Activated naive CD8-positive, alpha-beta T cell treated with anti-CD3 and anti-CD28 coated beads, Interleukin-2, amount 10 ng/mL, durations not matched to agents 7 days and 5 days (primary cell): ENCODE results near the gene ADAMTSL5. TPM values are rescaled to one million over a fixed set of nuclear protein-coding genes. Genes with fewer than 3 reads are reported as not detected.

ENCODE experiments used
- ATAC-seq: fragments of 150-1000 bp; cut with Tn5 transposase; one replicate; pipeline ENCODE4 v1.10.0; 2021; ENCODE audit warnings: low read depth, moderate library complexity
- POLR2A ChIA-PET: fragments of 350-600 bp; sonication (Branson Sonifier 250); formaldehyde crosslinking; loops from one replicate; lab custom pipeline; 2021; ENCODE audit warnings: antibody characterized with exemption; lab: Charles Lee
- DNase-seq: peaks from one replicate; pipeline ENCODE4 v3.0.0; 2021
- H3K27ac Mint-ChIP-seq: one replicate; pipeline ENCODE4 v1.8.0; 2022; ENCODE audit warnings: mild to moderate bottlenecking, mixed read lengths
- H3K27me3 Mint-ChIP-seq: one replicate; pipeline ENCODE4 v1.8.0; 2022; ENCODE audit warnings: mild to moderate bottlenecking, moderate library complexity, mixed read lengths
- H3K36me3 Mint-ChIP-seq: one replicate; pipeline ENCODE4 v1.8.0; 2021; ENCODE audit warnings: mild to moderate bottlenecking, mixed read lengths
- H3K4me1 Mint-ChIP-seq: one replicate; pipeline ENCODE4 v1.8.0; 2021; ENCODE audit warnings: mixed read lengths
- H3K4me3 Mint-ChIP-seq: one replicate; pipeline ENCODE4 v1.8.0; 2022; ENCODE audit warnings: mild to moderate bottlenecking, moderate library complexity, mixed read lengths
- H3K9me3 Mint-ChIP-seq: one replicate; pipeline ENCODE4 v1.8.0; 2021; ENCODE audit warnings: mixed read lengths
- total RNA-seq, 2 experiments: library from RNA; stranded (reverse); gene quantifications; one replicate each; pipeline ENCODE4 v1.2.3, GENCODE V29; 2021

ADAMTSL5 gene
- total RNA-seq, 2 experiments from 2014 or later, result 1.8 to 2.1 TPM

GRCh38 chr19:1465191-1466016, 47.4 kb downstream of the ADAMTSL5 start:
- Mint-ChIP-seq H3K27ac (no peak overlapping the region), H3K4me3 (no peak overlapping the region), H3K4me1 (peaks cover 1% of the 10 kb centered on the region), H3K36me3 (no peaks in the 10 kb centered on the region), H3K9me3 (no peaks in the 10 kb centered on the region), H3K27me3 (peaks cover 11% of the 10 kb centered on the region)
- DNase-seq (no peak), ATAC-seq (peak; percentile 17)
- POLR2A ChIA-PET, result interaction anchor here (0.6 to 1.5 kb wide), 2 partner anchors 21 to 27 kb away, joined by 3 to 4 read pairs; no protein-coding TSS in a partner anchor

DNA sequence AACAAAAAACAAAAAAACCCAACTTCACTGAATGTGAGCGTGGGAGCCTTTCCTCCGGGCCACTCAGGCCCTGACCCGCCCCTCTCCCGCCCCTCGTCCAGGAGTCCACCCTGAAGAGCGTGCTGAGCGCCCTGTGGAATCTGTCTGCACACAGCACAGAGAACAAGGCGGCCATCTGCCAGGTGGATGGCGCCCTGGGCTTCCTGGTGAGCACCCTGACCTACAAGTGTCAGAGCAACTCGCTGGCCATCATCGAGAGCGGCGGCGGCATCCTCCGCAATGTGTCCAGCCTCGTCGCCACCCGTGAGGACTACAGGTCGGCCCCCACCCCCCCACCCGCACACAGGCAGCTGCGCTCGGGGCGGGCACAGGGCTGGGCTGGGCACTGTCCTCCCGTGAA, 51.0 kb downstream of the ADAMTSL5 start:
- DNase-seq (no peak), ATAC-seq (no peak)
- no peak overlapping the region for H3K4me3 Mint-ChIP-seq
- H3K9me3 Mint-ChIP-seq, result no peaks in the 10 kb centered on the region
- H3K36me3 Mint-ChIP-seq, result no peaks in the 10 kb centered on the region
- H3K27ac Mint-ChIP-seq, result no peak overlapping the region
- no peaks in the 10 kb centered on the region for H3K4me1 Mint-ChIP-seq
- POLR2A ChIA-PET, result no interaction called here
- peaks cover 16% of the 10 kb centered on the region for H3K27me3 Mint-ChIP-seq

GRCh38 chr19:1460033-1460995, 52.5 kb downstream of the ADAMTSL5 start:
- Mint-ChIP-seq H3K36me3 (no peaks in the 10 kb centered on the region), H3K4me1 (peaks cover 5% of the 10 kb centered on the region), H3K4me3 (no peak overlapping the region), H3K9me3 (no peaks in the 10 kb centered on the region), H3K27me3 (peaks cover 20% of the 10 kb centered on the region), H3K27ac (no peak overlapping the region)
- no peak for ATAC-seq
- POLR2A ChIA-PET, result no interaction called here
- no peak for DNase-seq

DNA sequence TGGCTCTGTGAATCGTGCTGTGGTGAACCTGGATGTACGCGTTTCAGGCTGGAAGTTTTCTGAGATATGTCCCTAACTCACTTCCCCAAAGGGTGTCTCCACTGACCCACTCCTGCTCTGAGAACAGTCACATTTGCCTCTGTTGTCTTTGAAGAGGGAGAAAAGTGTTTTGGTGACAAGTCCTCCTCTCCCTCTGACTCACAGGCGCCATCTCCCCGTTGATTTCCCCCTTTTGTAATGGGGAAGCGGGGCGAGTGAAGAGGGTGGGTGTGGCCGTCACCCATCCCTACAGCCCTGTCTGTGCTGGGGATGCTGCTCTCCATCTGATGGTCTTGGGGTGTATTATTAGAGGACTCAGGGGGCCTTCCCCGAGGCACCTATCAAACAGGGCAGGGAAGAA, 53.3 kb downstream of the ADAMTSL5 start:
- Mint-ChIP-seq H3K4me1 (peaks cover 5% of the 10 kb centered on the region), H3K4me3 (no peak overlapping the region), H3K27me3 (peaks cover 27% of the 10 kb centered on the region), H3K9me3 (no peaks in the 10 kb centered on the region), H3K36me3 (no peaks in the 10 kb centered on the region), H3K27ac (no peak overlapping the region)
- DNase-seq (no peak), ATAC-seq (no peak)
- POLR2A ChIA-PET, result no interaction called here

GRCh38 chr19:1457892-1458291, 54.9 kb downstream of the ADAMTSL5 start:
- peaks cover 34% of the 10 kb centered on the region for H3K27me3 Mint-ChIP-seq
- DNase-seq (no peak), ATAC-seq (no peak)
- H3K36me3 Mint-ChIP-seq, result no peaks in the 10 kb centered on the region
- peak overlapping the region; percentile 49 for H3K27ac Mint-ChIP-seq
- POLR2A ChIA-PET, result no interaction called here
- no peaks in the 10 kb centered on the region for H3K9me3 Mint-ChIP-seq
- peaks cover 5% of the 10 kb centered on the region for H3K4me1 Mint-ChIP-seq
- no peak overlapping the region for H3K4me3 Mint-ChIP-seq

DNA sequence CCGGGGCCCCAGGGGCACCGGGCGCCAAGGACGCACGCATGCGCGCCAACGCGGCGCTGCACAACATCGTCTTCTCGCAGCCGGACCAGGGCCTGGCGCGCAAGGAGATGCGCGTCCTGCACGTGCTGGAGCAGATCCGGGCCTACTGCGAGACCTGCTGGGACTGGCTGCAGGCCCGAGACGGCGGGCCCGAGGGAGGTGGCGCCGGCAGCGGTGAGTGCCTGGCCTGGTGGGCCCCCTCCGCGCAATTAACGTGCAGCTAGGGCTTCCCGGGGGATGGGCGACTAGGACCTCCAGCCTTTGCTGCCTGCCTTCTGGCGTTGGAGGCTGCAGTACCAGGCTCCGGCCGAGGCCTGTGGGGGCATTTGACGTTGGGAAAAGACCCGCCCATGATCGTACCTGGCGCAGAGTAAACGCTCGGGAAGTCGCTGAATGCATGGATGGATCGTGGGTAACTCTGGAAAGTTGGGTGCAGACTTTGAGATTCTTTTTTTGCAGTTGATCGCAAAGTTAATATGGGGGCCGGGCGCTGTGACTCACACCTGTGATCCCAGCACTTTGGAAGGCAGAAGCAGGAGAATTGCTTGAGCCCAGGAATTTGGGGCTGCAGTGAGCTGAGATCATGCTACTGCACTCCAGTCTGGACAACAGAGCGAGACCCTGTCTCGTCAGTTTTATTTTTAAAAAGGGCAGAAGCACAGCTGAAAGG, 55.6 kb downstream of the ADAMTSL5 start:
- POLR2A ChIA-PET, result interaction anchor here (1.3 kb wide), 1 partner anchor 10 kb away, joined by 3 read pairs; no protein-coding TSS in a partner anchor
- H3K27me3 Mint-ChIP-seq, result peaks cover 37% of the 10 kb centered on the region
- H3K27ac Mint-ChIP-seq, result no peak overlapping the region
- DNase-seq (no peak), ATAC-seq (no peak)
- no peaks in the 10 kb centered on the region for H3K9me3 Mint-ChIP-seq
- H3K36me3 Mint-ChIP-seq, result no peaks in the 10 kb centered on the region
- H3K4me3 Mint-ChIP-seq, result no peak overlapping the region
- H3K4me1 Mint-ChIP-seq, result peaks cover 5% of the 10 kb centered on the region

- no peak for DNase-seq
- peaks cover 42% of the 10 kb centered on the region for H3K27me3 Mint-ChIP-seq
- H3K4me3 Mint-ChIP-seq, result no peak overlapping the region
- no peak for ATAC-seq
- H3K4me1 Mint-ChIP-seq, result peaks cover 5% of the 10 kb centered on the region
- H3K27ac Mint-ChIP-seq, result no peak overlapping the region
- H3K9me3 Mint-ChIP-seq, result no peaks in the 10 kb centered on the region
- H3K36me3 Mint-ChIP-seq, result no peaks in the 10 kb centered on the region
- POLR2A ChIA-PET, result interaction anchor here (0.7 to 1.4 kb wide), 4 partner anchors 9 to 299 kb away, joined by 3 to 4 read pairs (median 3); partner anchors contain the start of gene CIRBP
Measured at GRCh38 chr19:1456121-1456900, 56.5 kb downstream of the ADAMTSL5 start.

GRCh38 chr19:1455336-1456120, 57.3 kb downstream of the ADAMTSL5 start:
- peak overlapping the region; percentile 35 for H3K4me3 Mint-ChIP-seq
- peak overlapping the region; percentile 26 for H3K27ac Mint-ChIP-seq
- POLR2A ChIA-PET, result interaction anchor here (0.7 to 1.4 kb wide), 3 partner anchors 16 to 299 kb away, joined by 3 to 4 read pairs (median 3); partner anchors contain the start of gene CIRBP

More at GRCh38 chr19:1455336-1456120, 57.3 kb downstream of the ADAMTSL5 start:
- peaks cover 9% of the 10 kb centered on the region for H3K4me1 Mint-ChIP-seq
- H3K27me3 Mint-ChIP-seq, result peaks cover 50% of the 10 kb centered on the region
- ATAC-seq, result peak; percentile 51
- no peaks in the 10 kb centered on the region for H3K36me3 Mint-ChIP-seq
- peak; percentile 63 for DNase-seq
- no peaks in the 10 kb centered on the region for H3K9me3 Mint-ChIP-seq

Other genes starting within 250 kb of the ADAMTSL5 start
- gene CIRBP, start 243.7 kb downstream of the ADAMTSL5 start, total RNA-seq, result 100 to 1,000 TPM; 327 to 342 TPM
- 10 to 100 TPM; 44.5 to 48.3 TPM for gene FAM174C, start 237.5 kb downstream of the ADAMTSL5 start, total RNA-seq
- gene EFNA2, start 227.1 kb downstream of the ADAMTSL5 start, total RNA-seq, result not detected
- 100 to 1,000 TPM; 103 to 106 TPM for gene NDUFS7, start 129.1 kb downstream of the ADAMTSL5 start, total RNA-seq
- gene GAMT, start 111.5 kb downstream of the ADAMTSL5 start, total RNA-seq, result 10 to 100 TPM; 17.9 to 18.9 TPM
- 100 to 1,000 TPM; 214 to 217 TPM for gene DAZAP1, start 105.4 kb downstream of the ADAMTSL5 start, total RNA-seq
- 1,000 to 10,000 TPM; 1,438 to 1,457 TPM for gene RPS15, start 74.6 kb downstream of the ADAMTSL5 start, total RNA-seq
- gene APC2, start 62.9 kb downstream of the ADAMTSL5 start, total RNA-seq, result under 1 TPM; 0.06 to 0.11 TPM
- 10 to 100 TPM; 48.0 to 51.2 TPM for gene C19orf25, start 33.8 kb downstream of the ADAMTSL5 start, total RNA-seq
- gene PCSK4, start 22.7 kb downstream of the ADAMTSL5 start, total RNA-seq, result 1 to 10 TPM; 6.7 to 9.7 TPM
- gene REEP6, start 21.8 kb downstream of the ADAMTSL5 start, total RNA-seq, result 1 to 10 TPM; 2.2 to 2.8 TPM
- gene PLK5, start 11.1 kb upstream of the ADAMTSL5 start, total RNA-seq, result not detected
- 1 to 10 TPM; 7.0 to 7.8 TPM for gene MEX3D, start 55.3 kb upstream of the ADAMTSL5 start, total RNA-seq
- 10 to 100 TPM; 68.9 to 72.7 TPM for gene MBD3, start 79.8 kb upstream of the ADAMTSL5 start, total RNA-seq
- gene UQCR11, start 92.4 kb upstream of the ADAMTSL5 start, total RNA-seq, result 100 to 1,000 TPM; 176 to 181 TPM
- 100 to 1,000 TPM; 102 to 109 TPM for gene TCF3, start 139.6 kb upstream of the ADAMTSL5 start, total RNA-seq
- gene ONECUT3, start 240.5 kb upstream of the ADAMTSL5 start, total RNA-seq, result not detected